ENCODE data around the gene PDE8A.

DNA sequence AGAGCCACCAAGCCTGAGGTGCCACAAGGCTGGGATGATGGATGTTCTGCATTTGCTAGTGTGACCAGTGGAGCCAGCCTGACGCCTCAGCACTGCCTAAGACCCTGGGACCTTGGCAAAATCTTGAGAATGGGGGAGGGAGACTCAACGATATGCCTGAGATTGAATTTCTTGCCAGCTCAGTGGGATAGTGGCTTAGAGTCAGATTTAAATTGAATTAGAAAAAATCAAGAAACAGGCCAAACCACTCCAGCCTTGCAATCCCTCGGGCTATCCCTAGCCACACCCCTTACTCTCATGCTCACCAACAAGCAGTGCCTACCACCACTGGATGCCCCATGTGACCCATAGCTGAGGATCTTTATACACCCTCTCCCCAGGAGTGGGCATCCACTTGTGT lies 18.7 kb upstream of the PDE8A start:
- TF ChIP-seq ZNF558 (tag by site-specific recombination; IDR thresholded peaks at IDR 0.05) (no peak), ZNF335 (tag by site-specific recombination; conservative IDR thresholded peaks at IDR 0.05) (no peak), YY1 (tag by site-specific recombination; IDR thresholded peaks at IDR 0.05) (no peak)
- TF ChIP-seq, protein P1, sequence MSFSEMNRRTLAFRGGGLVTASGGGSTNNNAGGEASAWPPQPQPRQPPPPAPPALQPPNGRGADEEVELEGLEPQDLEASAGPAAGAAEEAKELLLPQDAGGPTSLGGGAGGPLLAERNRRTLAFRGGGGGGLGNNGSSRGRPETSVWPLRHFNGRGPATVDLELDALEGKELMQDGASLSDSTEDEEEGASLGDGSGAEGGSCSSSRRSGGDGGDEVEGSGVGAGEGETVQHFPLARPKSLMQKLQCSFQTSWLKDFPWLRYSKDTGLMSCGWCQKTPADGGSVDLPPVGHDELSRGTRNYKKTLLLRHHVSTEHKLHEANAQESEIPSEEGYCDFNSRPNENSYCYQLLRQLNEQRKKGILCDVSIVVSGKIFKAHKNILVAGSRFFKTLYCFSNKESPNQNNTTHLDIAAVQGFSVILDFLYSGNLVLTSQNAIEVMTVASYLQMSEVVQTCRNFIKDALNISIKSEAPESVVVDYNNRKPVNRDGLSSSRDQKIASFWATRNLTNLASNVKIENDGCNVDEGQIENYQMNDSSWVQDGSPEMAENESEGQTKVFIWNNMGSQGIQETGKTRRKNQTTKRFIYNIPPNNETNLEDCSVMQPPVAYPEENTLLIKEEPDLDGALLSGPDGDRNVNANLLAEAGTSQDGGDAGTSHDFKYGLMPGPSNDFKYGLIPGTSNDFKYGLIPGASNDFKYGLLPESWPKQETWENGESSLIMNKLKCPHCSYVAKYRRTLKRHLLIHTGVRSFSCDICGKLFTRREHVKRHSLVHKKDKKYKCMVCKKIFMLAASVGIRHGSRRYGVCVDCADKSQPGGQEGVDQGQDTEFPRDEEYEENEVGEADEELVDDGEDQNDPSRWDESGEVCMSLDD (tag by site-specific recombination; IDR thresholded peaks at IDR 0.05): no peak
